ENCODE measurements around the gene PSMB10.

Gene PSMB10

DNA sequence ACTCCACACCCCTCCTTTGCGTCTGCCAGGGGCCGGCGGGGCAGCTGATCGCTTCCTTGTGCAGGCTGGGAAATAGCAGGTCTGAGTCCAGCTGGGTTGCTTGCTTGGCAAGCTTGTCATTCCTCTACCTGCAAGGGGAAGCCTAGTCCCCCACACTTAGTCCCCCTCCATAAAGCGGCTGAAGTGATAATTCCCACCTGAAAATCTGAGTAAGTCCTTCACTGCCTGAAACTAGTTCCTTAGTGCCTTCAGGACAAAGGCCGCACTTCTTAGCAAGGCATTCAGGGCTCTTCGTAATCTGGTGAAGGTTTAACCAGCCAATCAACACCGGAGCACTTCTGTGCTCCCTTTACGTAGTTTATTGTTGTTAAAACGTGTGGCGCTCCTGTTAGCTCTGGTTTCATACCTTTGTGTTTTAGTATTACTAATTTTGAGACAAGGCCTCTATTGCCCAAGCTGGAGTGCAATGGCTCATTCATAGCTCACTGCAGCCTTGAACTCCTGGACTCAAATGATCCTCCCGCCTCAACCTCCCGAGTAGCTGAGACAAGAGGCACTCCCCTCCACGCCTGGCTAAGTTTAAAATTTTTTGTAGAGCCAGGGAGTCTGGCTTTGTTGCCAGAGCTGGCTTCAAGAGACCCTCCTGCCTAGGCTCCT lies 42.8 kb downstream of the PSMB10 start:
- TF ChIP-seq, protein P1, sequence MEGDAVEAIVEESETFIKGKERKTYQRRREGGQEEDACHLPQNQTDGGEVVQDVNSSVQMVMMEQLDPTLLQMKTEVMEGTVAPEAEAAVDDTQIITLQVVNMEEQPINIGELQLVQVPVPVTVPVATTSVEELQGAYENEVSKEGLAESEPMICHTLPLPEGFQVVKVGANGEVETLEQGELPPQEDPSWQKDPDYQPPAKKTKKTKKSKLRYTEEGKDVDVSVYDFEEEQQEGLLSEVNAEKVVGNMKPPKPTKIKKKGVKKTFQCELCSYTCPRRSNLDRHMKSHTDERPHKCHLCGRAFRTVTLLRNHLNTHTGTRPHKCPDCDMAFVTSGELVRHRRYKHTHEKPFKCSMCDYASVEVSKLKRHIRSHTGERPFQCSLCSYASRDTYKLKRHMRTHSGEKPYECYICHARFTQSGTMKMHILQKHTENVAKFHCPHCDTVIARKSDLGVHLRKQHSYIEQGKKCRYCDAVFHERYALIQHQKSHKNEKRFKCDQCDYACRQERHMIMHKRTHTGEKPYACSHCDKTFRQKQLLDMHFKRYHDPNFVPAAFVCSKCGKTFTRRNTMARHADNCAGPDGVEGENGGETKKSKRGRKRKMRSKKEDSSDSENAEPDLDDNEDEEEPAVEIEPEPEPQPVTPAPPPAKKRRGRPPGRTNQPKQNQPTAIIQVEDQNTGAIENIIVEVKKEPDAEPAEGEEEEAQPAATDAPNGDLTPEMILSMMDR (IDR thresholded peaks at IDR 0.05), result no peak

DNA sequence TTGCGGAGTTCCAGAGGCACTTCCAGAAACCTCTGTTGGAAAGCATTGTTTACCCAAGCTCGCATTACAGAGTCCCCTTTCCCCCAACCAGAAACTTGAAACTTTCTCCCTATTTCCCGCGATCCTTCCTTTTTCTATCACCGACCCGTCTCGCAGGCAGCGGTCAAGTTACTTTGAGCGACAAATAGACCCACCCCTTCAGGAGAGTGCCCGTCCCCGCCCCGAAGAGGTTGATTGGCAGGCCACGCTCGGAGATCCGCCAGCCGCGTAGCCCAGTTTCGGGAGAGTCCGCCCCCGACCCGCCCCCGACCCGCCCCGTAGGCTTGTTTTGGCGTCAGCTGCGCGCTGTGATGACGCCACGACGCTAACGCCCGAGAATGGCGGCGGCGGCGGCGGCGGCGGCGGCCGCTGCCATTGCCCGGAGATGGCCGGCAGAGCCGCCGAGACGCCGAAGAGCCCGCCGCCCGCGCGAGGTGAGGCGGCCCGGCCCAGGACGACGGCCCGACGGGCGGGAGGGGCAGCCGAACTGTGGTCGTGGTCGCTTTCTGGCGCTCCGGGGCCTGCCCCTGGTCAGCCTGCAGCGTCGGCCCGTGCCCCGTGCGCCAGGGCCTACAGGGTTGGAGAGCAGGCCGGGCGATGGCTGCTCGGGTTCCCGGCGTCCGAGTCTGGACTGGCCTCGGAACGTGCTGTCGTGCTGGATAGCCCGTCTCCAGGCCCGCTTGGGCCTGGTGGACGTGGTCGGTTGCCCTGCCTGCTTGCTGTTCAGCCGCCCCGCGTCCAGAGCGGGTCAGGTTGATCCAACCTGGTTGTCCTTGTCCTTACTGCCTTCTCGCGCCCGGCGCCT lies 43.5 kb downstream of the PSMB10 start, which contains the start of gene PSKH1:
Gene PSKH1 (plus strand): TSS at position 356 of the 844 bp plus-strand sequence. CDS start 15,496 bp downstream, outside the sequence.
- TF ChIP-seq, protein P1 (IDR thresholded peaks at IDR 0.05), result no peak

DNA sequence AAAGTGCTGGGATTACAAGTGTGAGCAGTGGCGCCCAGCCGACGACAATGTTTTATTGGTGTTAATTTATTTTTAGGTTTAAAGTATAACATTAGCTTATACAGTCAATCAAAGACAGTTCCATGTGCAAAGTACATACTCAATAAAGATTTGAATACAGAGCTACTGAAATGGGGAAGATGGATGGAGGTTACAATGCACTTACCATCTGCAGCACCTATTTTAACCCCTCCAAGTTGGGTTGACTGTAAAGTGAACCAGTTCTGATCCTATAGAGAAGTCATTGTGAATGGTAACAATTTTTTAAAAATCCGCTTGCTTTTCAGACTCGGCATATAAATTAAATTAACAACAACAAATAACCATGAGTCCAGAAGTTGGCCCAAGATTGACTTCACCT lies 44.3 kb downstream of the PSMB10 start:
- TF ChIP-seq, protein P1 (IDR thresholded peaks at IDR 0.05), result no peak

DNA sequence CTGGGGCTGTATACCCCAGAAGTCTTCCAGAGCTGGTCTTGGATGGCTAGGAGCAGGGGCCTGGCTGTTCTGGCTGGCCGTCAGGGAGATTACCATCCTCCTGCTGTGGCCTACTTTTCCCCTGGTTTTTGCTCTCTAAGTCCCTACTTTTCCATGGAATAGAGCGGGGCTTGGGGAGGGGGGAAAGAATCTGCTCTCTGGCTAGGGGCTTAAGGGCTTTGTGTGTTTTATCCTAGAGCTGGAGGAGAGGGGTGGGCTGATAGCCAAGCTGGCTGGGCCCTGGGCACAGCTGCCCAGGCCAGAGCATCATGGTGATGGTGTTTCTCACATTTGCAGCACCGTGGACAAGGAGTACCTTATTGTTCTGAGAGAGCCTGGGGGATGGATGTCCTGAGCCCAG lies 48.3 kb downstream of the PSMB10 start:
- TF ChIP-seq, protein P1 (IDR thresholded peaks at IDR 0.05), result no peak

DNA sequence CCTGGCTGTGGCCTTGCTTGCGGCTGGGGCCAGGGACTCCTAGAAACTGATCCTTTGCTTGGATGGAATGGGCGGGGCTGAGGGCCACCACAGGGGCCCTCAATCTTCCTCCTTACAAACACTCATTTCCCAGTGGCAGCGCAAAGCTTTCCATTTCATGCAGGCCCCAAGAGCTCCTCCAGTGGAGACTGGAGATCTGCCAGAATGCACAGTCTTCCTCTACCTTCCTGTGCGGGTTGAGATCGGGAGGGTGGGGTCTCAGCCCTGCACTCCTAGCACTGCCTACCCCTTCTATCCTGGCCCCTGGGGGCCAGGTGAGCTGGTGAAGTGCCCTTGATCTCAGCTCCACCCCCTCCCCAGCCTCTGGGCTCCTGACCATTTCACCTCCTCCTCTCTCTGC lies 50.3 kb downstream of the PSMB10 start:
- TF ChIP-seq, protein P1 (IDR thresholded peaks at IDR 0.05), result no peak

DNA sequence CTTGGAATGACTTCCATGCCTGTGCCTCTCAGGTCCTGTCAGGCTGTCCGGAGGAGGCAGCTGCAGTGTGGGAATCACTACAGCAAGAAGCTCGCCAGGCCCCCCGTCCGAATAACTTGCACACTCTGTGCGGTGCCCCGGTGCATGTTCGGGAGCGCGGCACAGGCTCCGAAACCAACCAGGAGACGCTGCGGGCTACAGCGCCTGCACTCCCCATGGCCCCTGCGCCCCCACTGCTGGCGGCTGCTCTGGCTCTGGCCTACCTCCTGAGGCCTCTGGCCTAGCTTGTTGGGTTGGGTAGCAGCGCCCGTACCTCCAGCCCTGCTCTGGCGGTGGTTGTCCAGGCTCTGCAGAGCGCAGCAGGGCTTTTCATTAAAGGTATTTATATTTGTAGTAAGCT lies 50.7 kb downstream of the PSMB10 start:
- TF ChIP-seq, protein P1 (IDR thresholded peaks at IDR 0.05), result no peak

DNA sequence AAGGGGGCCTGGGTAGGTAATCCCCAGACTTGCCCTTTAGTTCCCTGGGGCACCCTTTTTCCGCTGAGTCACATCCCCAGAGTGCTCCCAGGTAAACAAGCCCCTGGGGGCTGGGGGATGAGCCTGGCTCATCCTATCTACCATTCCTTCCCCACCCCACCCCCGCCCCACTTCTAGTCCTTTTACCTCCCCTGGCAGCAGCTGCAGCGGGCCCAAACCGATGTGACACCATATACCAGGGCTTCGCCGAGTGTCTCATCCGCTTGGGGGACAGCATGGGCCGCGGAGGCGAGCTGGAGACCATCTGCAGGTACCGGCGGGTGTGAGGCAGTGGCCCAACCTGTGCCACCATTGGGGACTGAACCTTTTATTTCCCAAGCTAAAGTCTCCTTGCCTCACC lies 51.1 kb downstream of the PSMB10 start:
- TF ChIP-seq, protein P1 (IDR thresholded peaks at IDR 0.05), result no peak

All from LNCAP (cell line).